Upper lobe of right lung (tissue), 1 donor: ENCODE data around the gene MCAM. TPM values are rescaled to one million over a fixed set of nuclear protein-coding genes. Genes with fewer than 3 reads are reported as not detected.
A peak's percentile ranks its signal among the peaks of the same experiment; 100 is the strongest.

Source experiments
- ATAC-seq: fragments of 200-7000 bp; cut with Tn5 transposase; one replicate; pipeline ENCODE4 v1.9.1; 2020; ENCODE audit warnings: mild to moderate bottlenecking, moderate library complexity
- DNase-seq: peaks from one replicate; pipeline ENCODE4 v3.0.0-alpha.2; 2020
- H3K27ac ChIP-seq: fragments of 200-600 bp; one replicate; pipeline ENCODE4 v1.8.0; 2022
- H3K27me3 ChIP-seq: fragments of 200-600 bp; one replicate; pipeline ENCODE4 v1.8.0; 2022; ENCODE audit warnings: mild to moderate bottlenecking
- H3K36me3 ChIP-seq: fragments of 200-600 bp; one replicate; pipeline ENCODE4 v1.8.0; 2022
- H3K4me1 ChIP-seq: fragments of 200-600 bp; one replicate; pipeline ENCODE4 v1.8.0; 2022
- H3K4me3 ChIP-seq: fragments of 200-600 bp; one replicate; pipeline ENCODE4 v1.8.0; 2022; ENCODE audit warnings: mild to moderate bottlenecking
- H3K9me3 ChIP-seq: fragments of 200-600 bp; one replicate; pipeline ENCODE4 v1.8.0; 2022
- CTCF ChIP-seq: fragments of 200-600 bp; IDR thresholded peaks from one replicate; pipeline ENCODE4 v1.8.0; 2022; ENCODE audit warnings: antibody characterized with exemption
- intact Hi-C: fragments of 100-400 bp; cut with DNase I; formaldehyde crosslinking; loops from one replicate; pipeline ENCODE4 v1.11.0; 2022
- total RNA-seq: library from RNA; stranded (reverse); fragmentation: NEBNext Ultra II Directional; extraction: Animal tissue kit (Norgen Biotek cat#: 25700); gene quantifications from one replicate; pipeline ENCODE4 v1.2.1, GENCODE V29; 2021
- donor health status: DM: no; HTN: yes; CAD: no; lungs with severe emphysema.

Gene MCAM
- total RNA-seq, 1 donor from 2014 or later = 134 TPM

- no peak overlapping the region for H3K4me3 ChIP-seq
- no peaks in the 10 kb centered on the region for H3K27me3 ChIP-seq
- no peaks in the 10 kb centered on the region for H3K4me1 ChIP-seq
- DNase-seq (no peak), ATAC-seq (peak; percentile 75)
- no peak overlapping the region for H3K27ac ChIP-seq
- H3K36me3 ChIP-seq = peaks cover 47% of the 10 kb centered on the region
- intact Hi-C loops = no loop called here
- peak; percentile 50 for TF ChIP-seq CTCF
- no peaks in the 10 kb centered on the region for H3K9me3 ChIP-seq
Measured at GRCh38 chr11:119284344-119285157, 32.4 kb downstream of the MCAM start.

GRCh38 chr11:119282495-119282894 lies 34.4 kb downstream of the MCAM start:
- DNase-seq = no peak
- Histone ChIP-seq H3K4me3 (no peak overlapping the region), H3K36me3 (peaks cover 45% of the 10 kb centered on the region), H3K27me3 (no peaks in the 10 kb centered on the region), H3K9me3 (no peaks in the 10 kb centered on the region), H3K27ac (no peak overlapping the region), H3K4me1 (no peaks in the 10 kb centered on the region)
- intact Hi-C loops = no loop called here
- ATAC-seq = no peak
- no peak for TF ChIP-seq CTCF

GRCh38 chr11:119277660-119278059 lies 39.3 kb downstream of the MCAM start:
- TF ChIP-seq CTCF = no peak
- no peaks in the 10 kb centered on the region for H3K4me1 ChIP-seq
- H3K36me3 ChIP-seq = peaks cover 61% of the 10 kb centered on the region
- DNase-seq (no peak), ATAC-seq (no peak)
- no peaks in the 10 kb centered on the region for H3K9me3 ChIP-seq
- H3K4me3 ChIP-seq = no peak overlapping the region
- intact Hi-C loops = no loop called here
- no peak overlapping the region for H3K27ac ChIP-seq
- no peaks in the 10 kb centered on the region for H3K27me3 ChIP-seq

- TF ChIP-seq CTCF = no peak
- DNase-seq = no peak
- H3K4me1 ChIP-seq = no peaks in the 10 kb centered on the region
- no peak overlapping the region for H3K4me3 ChIP-seq
- no peaks in the 10 kb centered on the region for H3K27me3 ChIP-seq
- H3K36me3 ChIP-seq = peaks cover 67% of the 10 kb centered on the region
- H3K27ac ChIP-seq = no peak overlapping the region
- intact Hi-C loops = no loop called here
- no peaks in the 10 kb centered on the region for H3K9me3 ChIP-seq
- ATAC-seq = no peak
Measured at GRCh38 chr11:119273721-119274120, 43.2 kb downstream of the MCAM start.

GRCh38 chr11:119267645-119268044 lies 49.3 kb downstream of the MCAM start:
- intact Hi-C loops = no loop called here
- no peak for TF ChIP-seq CTCF

More at GRCh38 chr11:119267645-119268044, 49.3 kb downstream of the MCAM start:
- Histone ChIP-seq H3K36me3 (peaks cover 11% of the 10 kb centered on the region), H3K9me3 (no peaks in the 10 kb centered on the region), H3K4me3 (no peak overlapping the region), H3K27ac (no peak overlapping the region), H3K4me1 (peaks cover 9% of the 10 kb centered on the region), H3K27me3 (no peaks in the 10 kb centered on the region)
- no peak for DNase-seq
- no peak for ATAC-seq
